Stimulated activated CD4-positive, alpha-beta T cell treated with anti-CD3 and anti-CD28 coated beads, TNF-alpha, amount 100 ng/mL, for 24 hours (primary cell): ENCODE results near the gene STAT5A.
"Not testable (repeated sequence)": the region's sequence is repeated elsewhere in the genome, so short reads cannot be mapped to it uniquely, and the experiment has no call there.

Experiments
- DNase-seq, 3 experiments: peaks; one replicate each; pipeline ENCODE4 v3.0.0-alpha.2; 2020; ENCODE audit warnings: low read depth in 3 of 3

STAT5A gene

GRCh38 chr17:42285346-42286050 lies 2.8 kb upstream of the STAT5A start:
- DNase-seq = no peak

DNA sequence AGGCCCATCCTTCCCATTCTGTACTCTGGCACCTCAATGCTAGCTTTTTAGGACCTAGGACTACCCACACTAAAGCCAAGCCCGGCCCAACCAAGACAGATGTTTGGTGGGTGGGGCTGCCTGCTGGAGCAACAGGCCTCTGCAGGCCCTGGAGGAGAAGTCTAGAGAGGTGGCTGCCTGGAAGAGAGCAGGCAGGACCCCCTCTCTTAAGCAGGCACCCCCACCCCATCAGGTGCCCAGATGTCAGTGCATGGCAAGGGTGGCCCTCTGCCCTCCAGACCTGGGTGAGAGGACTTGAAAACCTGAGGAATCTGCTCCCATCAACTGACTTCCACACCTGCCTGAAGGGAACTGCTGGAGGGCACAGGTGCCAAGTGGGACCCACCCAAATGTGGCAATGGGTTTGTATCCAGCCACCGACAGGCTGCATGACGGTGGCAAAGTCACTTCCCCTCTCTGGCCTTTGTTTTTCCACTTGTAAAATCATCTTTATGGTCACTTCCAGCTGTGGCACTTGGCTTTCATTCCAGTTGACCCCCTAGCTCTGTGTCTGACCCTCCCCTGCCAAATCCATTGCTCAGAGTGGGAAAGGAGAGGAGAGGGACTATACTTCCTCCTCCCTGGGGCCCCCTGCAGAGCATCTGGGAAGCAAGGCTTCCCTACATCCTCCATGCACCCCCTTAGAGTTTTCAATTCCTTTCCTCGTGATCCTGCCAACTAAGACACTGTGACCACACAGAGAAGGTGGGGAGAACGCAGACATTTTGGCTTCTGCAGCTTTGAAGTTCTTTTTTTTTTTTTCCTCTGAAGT lies 1.7 kb upstream of the STAT5A start:
- DNase-seq = no peak

DNA sequence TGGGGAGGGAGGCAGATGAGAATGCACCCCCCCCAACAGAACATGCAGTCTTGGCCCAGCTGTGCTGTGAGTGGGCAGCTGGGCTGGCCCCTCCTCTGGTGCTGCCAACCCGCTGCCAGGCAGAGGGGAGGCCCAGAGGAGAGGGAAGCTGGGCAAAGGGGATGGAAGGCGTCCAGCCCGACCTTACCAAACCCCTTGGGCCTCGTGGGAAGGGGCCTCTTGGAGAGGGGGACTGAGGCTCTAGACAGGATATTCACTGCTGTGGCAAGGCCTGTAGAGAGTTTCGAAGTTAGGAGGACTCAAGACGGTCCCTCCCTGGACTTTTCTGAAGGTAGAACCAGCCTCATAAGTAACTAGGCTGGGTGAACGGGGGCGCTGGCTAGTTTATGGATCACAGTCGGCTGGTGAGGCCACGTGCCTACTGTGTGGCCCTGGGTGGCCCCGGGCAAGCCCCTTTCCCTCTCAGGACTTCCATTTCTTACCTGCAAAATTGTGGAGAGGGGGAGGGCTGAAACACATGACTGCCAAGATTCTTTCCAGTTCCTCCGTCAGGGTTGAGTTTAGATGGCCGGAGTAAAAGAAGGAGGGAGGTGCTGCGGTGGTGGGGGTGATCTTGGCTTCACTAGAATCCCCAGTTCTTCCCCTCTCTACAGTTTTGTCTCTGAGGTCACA lies 857 bp upstream of the STAT5A start:
- peak in 1 of 3 experiments; percentile 35 for DNase-seq

- peak in 1 of 3 experiments; percentile 63 for DNase-seq
Measured at GRCh38 chr17:42288803-42289610, 709 bp downstream of the STAT5A start.

- DNase-seq = peak in 1 of 3 experiments; percentile 80
Measured at GRCh38 chr17:42289611-42290181, 1.4 kb downstream of the STAT5A start.

DNA sequence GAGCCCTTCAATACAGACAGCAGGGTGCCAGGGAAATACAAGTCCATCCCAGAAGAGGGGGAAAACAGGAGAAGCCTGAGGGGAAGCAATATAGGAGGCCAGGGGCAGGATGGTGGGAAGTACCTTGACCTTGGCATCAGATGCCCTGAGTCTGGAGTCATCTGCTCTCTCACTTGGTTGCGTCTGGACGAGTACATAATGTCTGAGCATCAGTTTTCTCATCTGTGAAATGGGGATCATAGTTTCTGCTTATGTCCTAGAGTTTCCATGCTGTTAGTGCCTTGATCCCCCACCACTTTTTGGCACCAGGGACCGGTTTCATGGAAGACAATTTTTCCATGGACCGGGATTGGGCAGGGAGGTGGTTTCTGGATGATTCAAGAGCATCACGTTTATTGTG lies 2.3 kb downstream of the STAT5A start:
- DNase-seq = no peak

DNA sequence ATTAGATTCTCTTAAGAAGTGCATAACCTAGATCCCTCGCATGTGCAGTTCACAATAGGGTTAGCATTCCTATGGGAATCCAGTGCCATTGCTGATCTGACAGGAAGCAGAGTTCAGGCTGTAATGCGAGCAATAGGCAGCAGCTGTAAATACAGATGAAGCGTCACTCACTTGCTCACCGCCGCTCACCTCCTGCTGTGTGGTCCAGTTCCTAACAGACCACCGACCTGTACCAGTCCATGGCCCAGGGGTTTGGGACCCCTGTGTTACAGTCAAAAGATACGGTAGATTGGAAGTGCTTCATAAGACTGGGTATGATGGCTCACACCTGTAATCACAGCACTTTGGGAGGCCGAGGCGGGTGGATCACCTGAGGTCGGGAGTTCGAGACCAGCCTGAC lies 2.8 kb downstream of the STAT5A start:
- DNase-seq = no peak

GRCh38 chr17:42294469-42295398 lies 6.4 kb downstream of the STAT5A start:
- no peak for DNase-seq

DNA sequence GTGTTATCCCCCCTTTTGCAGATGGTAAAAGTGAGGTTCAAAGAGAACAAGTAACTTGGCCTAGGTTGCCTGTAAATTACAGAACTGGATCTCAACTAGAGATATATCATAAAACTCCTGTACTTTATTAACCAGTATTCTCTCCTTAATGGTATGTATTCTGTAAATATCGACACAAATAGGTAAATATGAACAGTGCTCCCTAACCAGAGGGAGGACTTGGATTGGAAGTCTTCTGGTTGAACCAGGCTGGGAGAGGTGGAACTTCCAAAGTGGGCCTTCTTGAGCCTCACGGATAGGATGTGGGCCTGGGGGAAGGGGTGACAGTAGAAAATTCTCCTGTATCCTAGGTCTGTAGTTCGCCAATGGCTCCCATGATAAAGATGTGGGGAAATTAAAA lies 7.7 kb downstream of the STAT5A start:
- DNase-seq = no peak

DNA sequence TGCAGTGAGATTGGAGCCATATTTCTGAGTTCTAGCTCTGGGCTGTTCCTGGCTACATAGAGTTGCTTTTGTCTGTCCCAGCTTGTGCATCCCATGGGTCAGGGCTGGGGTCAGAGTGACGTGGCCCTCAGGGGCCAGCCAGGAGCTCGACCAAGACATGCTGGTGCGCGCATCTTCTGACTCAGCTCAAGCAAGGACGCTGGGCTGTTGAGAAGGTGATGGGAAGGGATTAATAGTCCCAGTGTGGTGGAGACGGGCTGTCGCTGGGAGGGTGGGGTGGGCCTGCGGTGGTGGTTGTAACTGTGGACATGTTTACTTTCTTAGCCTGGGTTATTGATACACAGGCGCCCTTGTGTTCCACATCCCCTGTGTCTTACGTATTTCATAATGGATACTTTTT lies 9.5 kb downstream of the STAT5A start:
- DNase-seq = not testable (repeated sequence)

GRCh38 chr17:42299361-42299760 lies 11.1 kb downstream of the STAT5A start:
- not testable (repeated sequence) for DNase-seq

DNA sequence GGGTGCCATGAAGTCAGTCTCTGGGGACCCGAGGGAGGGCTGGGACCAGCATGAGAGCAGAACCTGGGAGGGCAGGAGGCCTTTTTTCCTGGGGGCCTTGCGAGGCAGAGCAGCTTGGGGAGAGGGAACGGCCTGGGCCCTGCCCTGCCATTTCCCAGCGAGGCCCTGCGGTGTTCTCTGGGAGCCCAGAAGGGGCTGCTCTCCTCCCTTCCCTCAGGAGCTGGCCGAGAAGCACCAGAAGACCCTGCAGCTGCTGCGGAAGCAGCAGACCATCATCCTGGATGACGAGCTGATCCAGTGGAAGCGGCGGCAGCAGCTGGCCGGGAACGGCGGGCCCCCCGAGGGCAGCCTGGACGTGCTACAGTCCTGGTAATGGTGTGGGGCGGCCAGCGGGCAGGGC lies 11.6 kb downstream of the STAT5A start:
- DNase-seq = not testable (repeated sequence)

- no peak for DNase-seq
Measured at GRCh38 chr17:42301022-42301421, 12.7 kb downstream of the STAT5A start.

- DNase-seq = no peak
Measured at GRCh38 chr17:42303694-42304093, 15.4 kb downstream of the STAT5A start.

- no peak for DNase-seq
Measured at GRCh38 chr17:42304187-42305030, 16.1 kb downstream of the STAT5A start.

DNA sequence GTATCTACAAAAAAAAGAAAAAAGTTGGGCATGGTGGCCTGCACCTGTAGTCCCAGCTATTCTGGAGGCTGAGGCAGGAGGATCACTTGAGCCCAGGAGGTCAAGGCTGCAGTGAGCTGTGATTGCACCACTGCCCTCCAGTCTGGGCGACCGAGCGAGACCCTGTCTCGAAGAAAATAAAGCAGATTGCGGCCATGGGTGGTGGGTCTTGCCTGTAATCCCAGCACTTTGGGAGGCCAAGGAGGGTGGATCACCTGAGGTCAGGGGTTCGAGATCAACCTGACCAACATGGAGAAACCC lies 16.7 kb downstream of the STAT5A start:
- not testable (repeated sequence) for DNase-seq

GRCh38 chr17:42305543-42306384 lies 17.5 kb downstream of the STAT5A start:
- DNase-seq = no peak

DNA sequence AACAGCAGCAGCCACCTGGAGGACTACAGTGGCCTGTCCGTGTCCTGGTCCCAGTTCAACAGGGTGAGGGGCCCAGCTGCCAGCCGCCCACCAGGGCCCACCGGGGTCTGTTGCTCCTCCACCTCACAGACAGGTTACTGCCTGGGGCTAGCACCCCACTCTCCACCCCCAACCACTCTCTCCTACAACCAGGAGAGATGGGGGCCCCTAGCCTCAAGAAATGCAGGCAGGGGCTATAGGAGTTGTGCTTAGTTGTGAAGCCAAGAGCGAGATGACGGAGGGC lies 18.0 kb downstream of the STAT5A start:
- no peak for DNase-seq

GRCh38 chr17:42307362-42307927 lies 19.1 kb downstream of the STAT5A start:
- no peak for DNase-seq
